GM23338 (cell line): ENCODE results near the gene MEF2A. TPM values are rescaled to one million over a fixed set of nuclear protein-coding genes. Genes with fewer than 3 reads are reported as not detected.

Experiments used
- ATAC-seq: fragments of 200-7000 bp; cut with Tn5 transposase; 3 replicates; pipeline ENCODE4 v1.9.1; 2020
- DNase-seq: peaks from one replicate; pipeline ENCODE4 v3.0.0-alpha.2; 2015; ENCODE audit warnings: low spot score
- H2AFZ ChIP-seq: fragments of 200-600 bp; sonication (generic); 2 replicates; pipeline ENCODE4 v1.8.0; 2016; ENCODE audit warnings: antibody characterized with exemption, mild to moderate bottlenecking, moderate library complexity
- H3F3A ChIP-seq: fragments of 200-600 bp; sonication (generic); replicated peaks from 2 replicates; pipeline ENCODE4 v1.8.0; 2017; ENCODE audit warnings: antibody characterized with exemption, mixed run types, low read depth
- H3K27ac ChIP-seq: fragments of 200-600 bp; sonication (generic); 2 replicates; pipeline ENCODE4 v1.6.1; 2016; ENCODE audit warnings: low read depth
- H3K27me3 ChIP-seq: fragments of 200-600 bp; sonication (generic); 2 replicates; pipeline ENCODE4 v1.8.0; 2016; ENCODE audit warnings: mild to moderate bottlenecking, mixed run types, moderate library complexity; ENCODE audit not compliant: insufficient read depth
- H3K36me3 ChIP-seq: fragments of 200-600 bp; sonication (generic); 2 replicates; pipeline ENCODE4 v1.8.0; 2016; ENCODE audit warnings: mild to moderate bottlenecking; ENCODE audit not compliant: insufficient read depth
- H3K4me1 ChIP-seq: fragments of 200-600 bp; sonication (generic); 2 replicates; pipeline ENCODE4 v1.8.0; 2016; ENCODE audit warnings: mild to moderate bottlenecking, moderate library complexity; ENCODE audit not compliant: insufficient read depth
- H3K4me2 ChIP-seq: fragments of 200-600 bp; sonication (generic); 2 replicates; pipeline ENCODE4 v1.7.1; 2017; ENCODE audit warnings: mixed run types
- H3K4me3 ChIP-seq: fragments of 200-600 bp; sonication (generic); 2 replicates; pipeline ENCODE4 v1.6.1; 2016; ENCODE audit warnings: mixed run types
- H3K79me2 ChIP-seq: fragments of 200-600 bp; sonication (generic); replicated peaks from 2 replicates; pipeline ENCODE4 v1.8.0; 2017; ENCODE audit warnings: mild to moderate bottlenecking; ENCODE audit not compliant: insufficient read depth
- H3K9me2 ChIP-seq: fragments of 200-600 bp; sonication (generic); 2 replicates; pipeline ENCODE4 v1.8.0; 2017; ENCODE audit not compliant: insufficient read depth
- H4K20me1 ChIP-seq: fragments of 200-600 bp; sonication (generic); replicated peaks from 2 replicates; pipeline ENCODE4 v1.8.0; 2017; ENCODE audit warnings: mild to moderate bottlenecking; ENCODE audit not compliant: insufficient read depth
- H3K27ac Mint-ChIP-seq: 2 replicates; pipeline ENCODE4 v1.8.0; 2020; ENCODE audit warnings: inconsistent platforms, mild to moderate bottlenecking, moderate library complexity, mixed read lengths
- H3K27me3 Mint-ChIP-seq: 3 replicates; pipeline ENCODE4 v1.8.0; 2022; ENCODE audit warnings: low read depth, mild to moderate bottlenecking, moderate library complexity, mixed read lengths, inconsistent platforms; ENCODE audit not compliant: insufficient read depth, poor library complexity
- H3K36me3 Mint-ChIP-seq: 3 replicates; pipeline ENCODE4 v1.8.0; 2021; ENCODE audit warnings: low read depth, mild to moderate bottlenecking, inconsistent platforms, moderate library complexity, mixed read lengths
- H3K4me1 Mint-ChIP-seq: 3 replicates; pipeline ENCODE4 v1.8.0; 2020; ENCODE audit warnings: mild to moderate bottlenecking, inconsistent platforms, mixed read lengths
- H3K4me3 Mint-ChIP-seq: 3 replicates; pipeline ENCODE4 v1.8.0; 2021; ENCODE audit warnings: moderate library complexity, mild to moderate bottlenecking, inconsistent platforms, mixed read lengths
- H3K9me3 Mint-ChIP-seq: 3 replicates; pipeline ENCODE4 v1.8.0; 2020; ENCODE audit warnings: moderate library complexity, mild to moderate bottlenecking, inconsistent platforms, mixed read lengths
- CREB1 ChIP-seq: fragments of 250-450 bp; sonication (Bioruptor Pico); IDR thresholded peaks from 2 replicates; pipeline ENCODE4 v1.5.0; 2020; ENCODE audit warnings: low read depth, mild to moderate bottlenecking, moderate library complexity
- CTCF ChIP-seq, 2 experiments: fragments of 200-600 bp in 1 of 2; sonication (generic) in 1 of 2; conservative IDR thresholded peaks; 2 replicates each; pipeline versions ENCODE4 v1.5.1 to v1.6.1; 2016 to 2017; ENCODE audit warnings: antibody characterized with exemption in 2 of 2, low read depth in 2 of 2, mild to moderate bottlenecking in 2 of 2, moderate library complexity in 1 of 2
- ETS1 ChIP-seq: IDR thresholded peaks from 2 replicates; pipeline ENCODE4 v1.6.1; 2016; ENCODE audit warnings: antibody characterized with exemption
- EZH2 ChIP-seq: fragments of 200-600 bp; sonication (generic); IDR thresholded peaks from one replicate; pipeline ENCODE4 v1.8.0; 2017; ENCODE audit warnings: antibody characterized with exemption, mild to moderate bottlenecking, low read depth; ENCODE audit not compliant: unreplicated experiment
- EZH2phosphoT487 ChIP-seq: fragments of 200-600 bp; sonication (generic); IDR thresholded peaks from one replicate; pipeline ENCODE4 v1.8.1; 2018; ENCODE audit warnings: antibody characterized with exemption; ENCODE audit not compliant: unreplicated experiment
- JUNB ChIP-seq: IDR thresholded peaks from one replicate; pipeline ENCODE4 v1.6.1; 2016; ENCODE audit warnings: antibody characterized with exemption; ENCODE audit not compliant: unreplicated experiment
- NANOG ChIP-seq: IDR thresholded peaks from 2 replicates; pipeline ENCODE4 v1.6.1; 2016; ENCODE audit warnings: antibody characterized with exemption, borderline replicate concordance
- POLR2AphosphoS5 ChIP-seq: IDR thresholded peaks from 2 replicates; pipeline ENCODE4 v1.6.1; 2016; ENCODE audit warnings: antibody characterized with exemption, low read depth
- REST ChIP-seq: IDR thresholded peaks from one replicate; pipeline ENCODE4 v1.6.1; 2018; ENCODE audit warnings: antibody characterized with exemption; ENCODE audit not compliant: unreplicated experiment
- STAT1 ChIP-seq: IDR thresholded peaks from one replicate; pipeline ENCODE4 v1.6.1; 2016; ENCODE audit warnings: antibody characterized with exemption; ENCODE audit not compliant: unreplicated experiment
- ZNF114 ChIP-seq: fragments of 250-450 bp; sonication (Bioruptor Pico); IDR thresholded peaks from 2 replicates; pipeline ENCODE4 v1.5.0; 2020; ENCODE audit warnings: mild to moderate bottlenecking, moderate library complexity
- ZNF331 ChIP-seq: fragments of 250-450 bp; sonication (Bioruptor Pico); IDR thresholded peaks from 2 replicates; pipeline ENCODE4 v1.5.0; 2020; ENCODE audit warnings: low read depth, mild to moderate bottlenecking, moderate library complexity
- ZNF462 ChIP-seq: fragments of 250-450 bp; sonication (Bioruptor Pico); IDR thresholded peaks from 2 replicates; pipeline ENCODE4 v1.5.0; 2020; ENCODE audit warnings: mild to moderate bottlenecking, moderate library complexity
- polyA plus RNA-seq: library from polyadenylated mRNA; unstranded; fragments of >200 nt; fragmentation: Nextera tagmentation; extraction: Ambion mirVana; gene quantifications from 2 replicates; pipeline ENCODE4 v1.2.1, GENCODE V29; 2016
- total RNA-seq: library from RNA; depleted of rRNA; stranded (reverse); fragments of >200 nt; shearing (Covaris generic); gene quantifications from 2 replicates; pipeline ENCODE4 v1.2.3, GENCODE V29; 2014

Gene MEF2A
- total and polyA plus RNA-seq, 2 experiments from 2014 or later, result 20.3 to 42.3 TPM

- H2AFZ ChIP-seq, result no peak overlapping the region
- DNase-seq (no peak), ATAC-seq (no peak)
- H3K79me2 ChIP-seq, result no peaks in the 10 kb centered on the region
- H3K36me3 ChIP-seq, result no peaks in the 10 kb centered on the region
- H3K4me1 Mint-ChIP-seq, result no peaks in the 10 kb centered on the region
- H3K27me3 Mint-ChIP-seq, result no peaks in the 10 kb centered on the region
- no peak overlapping the region for H3K27ac ChIP-seq
- no peak overlapping the region for H3K27ac Mint-ChIP-seq
- no peaks in the 10 kb centered on the region for H4K20me1 ChIP-seq
- no peak overlapping the region for H3K4me3 Mint-ChIP-seq
- H3K4me2 ChIP-seq, result no peak overlapping the region
- H3K4me3 ChIP-seq, result no peak overlapping the region
- no peaks in the 10 kb centered on the region for H3K4me1 ChIP-seq
- no peaks in the 10 kb centered on the region for H3K36me3 Mint-ChIP-seq
- H3K27me3 ChIP-seq, result no peaks in the 10 kb centered on the region
- no peaks in the 10 kb centered on the region for H3F3A ChIP-seq
- no peaks in the 10 kb centered on the region for H3K9me2 ChIP-seq
- TF ChIP-seq ZNF462 (CRISPR knock-in tag), result no peak
- no peak for TF ChIP-seq JUNB
- TF ChIP-seq POLR2AphosphoS5, result no peak
- no peak for TF ChIP-seq NANOG
- no peak for TF ChIP-seq STAT1
- no peak for TF ChIP-seq EZH2
- TF ChIP-seq EZH2phosphoT487, result no peak
- no peak for TF ChIP-seq REST
- no peak for TF ChIP-seq ETS1
- no peak for TF ChIP-seq ZNF331
- TF ChIP-seq CREB1, result no peak
- no peak for TF ChIP-seq ZNF114
- TF ChIP-seq CTCF (conservative IDR thresholded peaks at IDR 0.05; ENCODE audit: low read depth in 2 of 2), result no peak
- H3K9me3 Mint-ChIP-seq, result no peaks in the 10 kb centered on the region
Measured at GRCh38 chr15:99542828-99543227, 23.0 kb upstream of the MEF2A start.
